ENCODE data around the gene DPF1.

DPF1 gene

DNA sequence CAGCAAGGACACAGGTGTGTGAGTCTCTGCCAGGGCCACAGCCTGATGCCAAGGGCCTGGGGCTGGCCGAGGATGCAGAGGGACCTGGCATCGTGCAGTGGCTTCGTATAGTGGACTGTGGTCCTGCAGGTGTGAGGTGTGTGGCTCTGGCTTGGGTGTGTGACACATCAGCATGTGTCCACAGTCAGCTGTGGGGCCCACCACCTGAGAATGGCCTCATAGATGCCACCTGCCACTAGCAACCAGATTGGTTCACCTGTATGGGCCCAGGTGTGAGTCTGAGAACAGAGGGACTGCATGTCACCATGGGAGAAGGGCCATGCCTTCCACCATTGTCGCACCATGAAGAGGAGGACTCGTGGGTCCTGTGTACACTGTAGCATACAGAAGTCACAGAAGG lies 29.8 kb upstream of the DPF1 start:
- TF ChIP-seq, protein P1, sequence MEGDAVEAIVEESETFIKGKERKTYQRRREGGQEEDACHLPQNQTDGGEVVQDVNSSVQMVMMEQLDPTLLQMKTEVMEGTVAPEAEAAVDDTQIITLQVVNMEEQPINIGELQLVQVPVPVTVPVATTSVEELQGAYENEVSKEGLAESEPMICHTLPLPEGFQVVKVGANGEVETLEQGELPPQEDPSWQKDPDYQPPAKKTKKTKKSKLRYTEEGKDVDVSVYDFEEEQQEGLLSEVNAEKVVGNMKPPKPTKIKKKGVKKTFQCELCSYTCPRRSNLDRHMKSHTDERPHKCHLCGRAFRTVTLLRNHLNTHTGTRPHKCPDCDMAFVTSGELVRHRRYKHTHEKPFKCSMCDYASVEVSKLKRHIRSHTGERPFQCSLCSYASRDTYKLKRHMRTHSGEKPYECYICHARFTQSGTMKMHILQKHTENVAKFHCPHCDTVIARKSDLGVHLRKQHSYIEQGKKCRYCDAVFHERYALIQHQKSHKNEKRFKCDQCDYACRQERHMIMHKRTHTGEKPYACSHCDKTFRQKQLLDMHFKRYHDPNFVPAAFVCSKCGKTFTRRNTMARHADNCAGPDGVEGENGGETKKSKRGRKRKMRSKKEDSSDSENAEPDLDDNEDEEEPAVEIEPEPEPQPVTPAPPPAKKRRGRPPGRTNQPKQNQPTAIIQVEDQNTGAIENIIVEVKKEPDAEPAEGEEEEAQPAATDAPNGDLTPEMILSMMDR (IDR thresholded peaks at IDR 0.05; ENCODE audit: low read depth, low read length): no peak

DNA sequence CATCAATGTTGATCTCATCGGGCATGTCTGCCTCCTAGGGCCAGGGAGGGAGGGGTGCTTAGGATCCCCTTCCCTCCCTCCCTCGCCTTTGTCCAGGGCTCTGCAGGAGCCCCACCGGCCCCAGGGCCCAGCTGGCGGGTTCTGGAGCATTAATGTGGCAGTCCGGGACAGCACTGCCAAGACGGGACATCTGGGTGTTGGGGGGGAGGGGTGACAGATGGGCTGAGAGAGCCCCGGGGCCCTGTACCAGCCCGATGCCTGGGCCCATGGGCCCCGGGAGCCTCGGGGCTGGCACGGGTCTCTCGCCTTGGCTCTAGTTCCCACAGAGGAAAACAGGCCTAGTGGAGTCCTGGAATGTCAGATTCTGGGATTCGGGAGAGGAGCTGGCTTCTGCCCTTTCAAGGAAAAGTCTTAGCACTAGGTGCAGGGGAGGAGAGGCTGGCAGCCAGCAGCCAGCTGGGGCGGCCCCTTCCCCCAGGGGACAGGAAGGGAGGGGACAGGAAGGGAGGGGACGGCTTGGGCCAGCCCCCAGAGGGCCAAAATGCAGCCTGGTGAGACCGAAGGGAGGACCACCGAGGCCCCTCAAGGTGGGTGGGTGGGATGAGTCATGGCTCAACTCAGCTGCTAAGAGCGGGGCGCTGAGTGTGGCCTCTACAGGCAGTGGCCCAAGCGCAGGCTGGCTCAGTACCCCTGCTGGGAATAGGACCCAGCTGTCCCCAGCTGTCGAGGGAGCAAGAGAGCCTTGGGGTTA lies 29.1 kb upstream of the DPF1 start:
- TF ChIP-seq, protein P1 (IDR thresholded peaks at IDR 0.05; ENCODE audit: low read depth, low read length): no peak

More for the DNA sequence above, 29.8 kb upstream of the DPF1 start:
- no peak overlapping the region for H3K4me3 ChIP-seq (ENCODE audit: low read depth, low read length)

DNA sequence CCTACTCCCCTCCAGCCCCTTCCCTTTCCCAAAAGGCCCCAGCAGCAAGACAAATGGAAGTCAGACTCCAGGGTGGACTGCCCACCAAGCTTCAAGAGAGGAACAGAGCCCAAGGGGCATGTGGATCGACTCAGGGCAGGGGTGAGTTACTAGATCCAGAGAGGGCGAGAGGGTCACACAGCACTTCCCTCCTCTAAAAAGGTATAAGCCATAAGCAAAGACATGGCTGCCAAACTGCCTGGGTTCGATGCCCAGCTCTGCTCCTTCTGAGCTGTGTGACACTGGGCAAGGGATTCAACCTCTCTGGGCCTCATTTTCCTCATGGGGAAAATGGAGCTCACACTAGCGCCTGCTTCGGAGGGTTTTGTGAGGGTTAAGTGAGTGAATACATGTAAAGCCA lies 28.4 kb upstream of the DPF1 start:
- TF ChIP-seq, protein P1 (IDR thresholded peaks at IDR 0.05; ENCODE audit: low read depth, low read length): no peak
- no peak overlapping the region for H3K4me3 ChIP-seq (ENCODE audit: low read depth, low read length)

More for the DNA sequence above, 29.1 kb upstream of the DPF1 start:
- no peak overlapping the region for H3K4me3 ChIP-seq (ENCODE audit: low read depth, low read length)

DNA sequence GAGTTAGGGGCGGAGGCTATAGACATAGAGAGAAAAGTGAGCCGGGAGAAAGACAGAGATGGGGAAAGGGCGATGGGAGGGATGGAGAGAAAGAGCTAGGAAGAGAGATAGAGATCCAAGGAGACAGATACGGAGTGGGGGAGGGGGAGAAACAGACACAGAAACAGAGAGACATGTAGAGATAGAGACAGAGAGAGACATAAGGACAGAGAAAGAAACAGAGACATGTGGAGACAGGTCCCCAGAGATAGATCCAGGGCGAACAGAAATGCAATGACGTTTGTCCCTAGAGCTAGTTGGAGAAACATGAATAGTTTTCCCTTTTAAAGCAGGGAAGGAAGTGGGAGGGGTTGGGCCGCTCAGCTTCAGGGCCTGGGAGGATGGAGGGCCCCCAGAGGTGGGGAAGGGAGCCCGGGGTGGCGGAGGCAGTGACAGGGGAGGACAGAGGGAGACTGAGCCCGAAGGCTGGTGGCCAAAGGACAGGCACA lies 27.6 kb upstream of the DPF1 start:
- H3K4me3 ChIP-seq (ENCODE audit: low read depth, low read length): no peak overlapping the region
- TF ChIP-seq, protein P1 (IDR thresholded peaks at IDR 0.05; ENCODE audit: low read depth, low read length): no peak

DNA sequence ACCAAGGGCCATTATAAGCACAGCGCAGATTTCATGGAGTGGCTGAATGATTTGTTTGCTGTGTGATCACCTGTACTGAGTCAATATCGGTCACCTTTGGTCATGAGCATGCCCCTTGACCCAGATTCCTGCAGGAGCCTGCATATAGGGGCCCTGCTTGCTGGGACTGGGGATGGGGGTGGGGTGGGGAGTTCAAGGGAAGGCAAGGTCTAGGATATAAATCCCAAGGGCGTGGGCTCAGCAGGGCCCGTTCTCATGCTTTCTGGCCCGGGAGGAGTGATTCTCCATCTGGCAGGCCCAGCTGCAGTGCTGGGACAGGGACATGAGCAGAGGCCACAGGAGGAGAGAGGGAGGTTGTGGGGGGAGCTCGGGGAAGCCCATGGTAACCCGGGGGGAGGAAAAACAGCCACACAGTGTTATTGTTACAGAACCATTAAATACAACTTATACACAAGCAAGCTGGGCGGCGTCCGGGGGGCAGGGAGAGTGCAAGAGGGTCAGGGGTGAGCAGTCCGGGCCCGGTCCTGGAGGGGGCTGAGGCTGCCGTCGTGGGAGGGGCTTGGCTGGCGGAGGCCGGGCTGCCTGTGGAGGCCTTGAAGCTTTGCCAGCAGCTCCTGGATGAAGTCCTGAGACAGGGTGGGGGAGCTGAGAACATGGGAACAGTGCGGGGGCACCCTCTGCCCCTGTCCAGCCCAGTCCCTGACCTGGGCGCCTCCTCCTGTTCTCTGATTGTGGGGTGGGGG lies 27.0 kb upstream of the DPF1 start:
- TF ChIP-seq, protein P1 (IDR thresholded peaks at IDR 0.05; ENCODE audit: low read depth, low read length): no peak
- no peak overlapping the region for H3K4me3 ChIP-seq (ENCODE audit: low read depth, low read length)

DNA sequence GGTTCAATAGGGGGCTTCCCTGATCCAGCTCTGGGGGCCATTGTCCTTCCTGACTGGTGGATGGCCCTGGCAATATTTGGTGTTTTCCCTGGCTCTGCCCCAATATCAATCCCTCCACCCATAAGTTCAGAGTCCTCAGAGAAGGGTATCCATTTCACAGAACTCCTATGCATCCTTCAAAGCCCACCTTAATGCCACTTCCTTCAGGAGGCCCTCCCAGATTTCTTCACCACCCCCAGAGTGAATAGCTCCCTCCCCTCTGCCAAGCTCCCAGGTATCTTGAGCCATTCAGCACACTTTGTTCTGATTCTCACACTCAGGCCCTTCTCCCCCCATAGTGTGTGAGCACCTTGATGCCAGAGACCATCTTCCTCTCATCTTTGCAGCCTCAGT lies 26.4 kb upstream of the DPF1 start:
- H3K4me3 ChIP-seq (ENCODE audit: low read depth, low read length): no peak overlapping the region
- TF ChIP-seq, protein P1 (IDR thresholded peaks at IDR 0.05; ENCODE audit: low read depth, low read length): no peak

DNA sequence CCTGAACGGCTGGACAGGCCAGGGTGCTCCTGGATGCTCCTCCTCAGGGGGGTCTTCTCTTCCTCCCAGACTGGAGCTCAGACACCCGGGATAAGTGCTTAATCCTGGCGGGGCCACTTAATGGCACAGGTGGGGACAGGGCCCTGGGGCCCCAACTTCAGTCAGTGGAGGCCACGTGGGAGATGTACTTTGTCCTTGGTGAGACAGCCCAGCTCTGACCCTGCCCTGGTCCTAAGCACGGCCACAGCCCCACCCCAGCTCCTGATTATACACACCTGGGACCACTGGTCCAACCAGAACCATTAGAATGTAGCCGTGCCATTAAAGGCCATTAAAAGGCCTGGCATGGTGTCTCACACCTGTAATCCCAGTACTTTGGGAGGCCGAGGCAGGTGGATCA lies 24.4 kb upstream of the DPF1 start:
- H3K4me3 ChIP-seq (ENCODE audit: low read depth, low read length): no peak overlapping the region
- TF ChIP-seq, protein P1 (IDR thresholded peaks at IDR 0.05; ENCODE audit: low read depth, low read length): no peak
